GM10266 (cell line): ENCODE results near the gene POGK.

Source experiments
- DNase-seq: peaks from one replicate; pipeline ENCODE4 v3.0.0; 2012; ENCODE audit errors: extremely low spot score
- CTCF ChIP-seq: IDR thresholded peaks from 2 replicates; pipeline ENCODE4 v1.5.1; 2012; ENCODE audit warnings: mild to moderate bottlenecking, low read depth; ENCODE audit not compliant: control insufficient read depth, insufficient read depth; ENCODE audit errors: missing control alignments

Gene POGK

DNA sequence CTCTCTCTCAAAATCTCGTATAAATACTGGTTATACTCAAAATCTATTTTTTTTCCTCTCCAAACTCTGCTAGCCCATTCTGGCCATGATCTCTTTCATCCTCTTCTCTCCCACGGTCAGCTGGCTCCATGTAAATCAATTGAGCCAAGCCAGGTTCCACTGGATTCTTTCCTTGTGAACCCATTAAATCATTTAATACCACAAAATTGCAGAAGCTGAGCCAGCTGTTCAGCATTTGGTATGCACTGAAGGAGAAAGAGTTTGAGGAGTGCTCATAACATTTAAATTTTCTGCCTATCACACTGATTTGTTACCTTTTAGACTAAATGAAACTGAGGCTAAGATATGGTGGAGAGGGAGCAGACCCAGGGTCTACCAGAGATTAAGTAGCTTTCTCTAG is 65.9 kb downstream of the POGK start:
- DNase-seq: no peak
- TF ChIP-seq CTCF: no peak

GRCh38 chr1:166905900-166906299 is 66.6 kb downstream of the POGK start:
- no peak for DNase-seq
- no peak for TF ChIP-seq CTCF
